ENCODE results near the gene MYO6. TPM values are rescaled to one million over a fixed set of nuclear protein-coding genes. Genes with fewer than 3 reads are reported as not detected.

The MYO6 gene
- total and polyA plus RNA-seq, 8 donors, result 14.6 to 80.4 (median 35.0) TPM

- 36 to 63% (median 50%) methylated on average over 2 of the region's 2 CpGs for WGBS, 5 donors
- no peak for DNase-seq
- intact Hi-C loops (cut with DNase I; ENCODE audit: low total_unique reads), result no loop called here
- Histone ChIP-seq H3K36me3 (peaks cover 0 to 47% (median 45%) of the 10 kb centered on the region in 4 donors), H3K9me3 (no peaks in the 10 kb centered on the region), H3K4me3 (no peak overlapping the region), H3K4me1 (no peaks in the 10 kb centered on the region), H3K27ac (no peak overlapping the region), H3K27me3 (no peaks in the 10 kb centered on the region)
- no peak for TF ChIP-seq POLR2AphosphoS5 (IDR thresholded peaks at IDR 0.05)
- no peak for TF ChIP-seq EP300 (IDR thresholded peaks at IDR 0.05)
- TF ChIP-seq CTCF (IDR thresholded peaks at IDR 0.05), result no peak
- TF ChIP-seq POLR2A (IDR thresholded peaks at IDR 0.05), result no peak
Measured at GRCh38 chr6:75884822-75885221, 135.8 kb downstream of the MYO6 start.

GRCh38 chr6:75892384-75892783, 143.3 kb downstream of the MYO6 start:
- intact Hi-C loops (cut with DNase I; ENCODE audit: low total_unique reads), result no loop called here
- TF ChIP-seq POLR2A (IDR thresholded peaks at IDR 0.05) (no peak), CTCF (IDR thresholded peaks at IDR 0.05) (no peak), POLR2AphosphoS5 (IDR thresholded peaks at IDR 0.05) (no peak), EP300 (IDR thresholded peaks at IDR 0.05) (no peak)
- Histone ChIP-seq H3K27me3 (no peaks in the 10 kb centered on the region), H3K27ac (no peak overlapping the region), H3K36me3 (peaks cover 0 to 68% (median 62%) of the 10 kb centered on the region in 4 donors), H3K9me3 (no peaks in the 10 kb centered on the region), H3K4me3 (no peak overlapping the region), H3K4me1 (peaks cover 0 to 11% (median 0%) of the 10 kb centered on the region in 4 donors)
- WGBS, 5 donors, result 92 to 97% (median 94%) methylated on average over 8 of the region's 8 CpGs
- DNase-seq, result no peak

GRCh38 chr6:75893058-75893775, 144.2 kb downstream of the MYO6 start:
- H3K9me3 ChIP-seq, result no peaks in the 10 kb centered on the region
- H3K27ac ChIP-seq, result no peak overlapping the region
- H3K36me3 ChIP-seq, result peaks cover 0 to 60% (median 56%) of the 10 kb centered on the region in 4 donors
- DNase-seq, result peak in 1 of 2 donors; percentile 82
- no peak for TF ChIP-seq POLR2A (IDR thresholded peaks at IDR 0.05)
- TF ChIP-seq CTCF (IDR thresholded peaks at IDR 0.05), result peak in 5 of 7 experiments; percentile 19 to 69 (median 50)
- H3K4me3 ChIP-seq, result no peak overlapping the region
- WGBS, 5 donors, result 15 to 22% (median 17%) methylated on average over 5 of the region's 5 CpGs
- H3K4me1 ChIP-seq, result peaks cover 0 to 11% (median 0%) of the 10 kb centered on the region in 4 donors
- intact Hi-C loops (cut with DNase I; ENCODE audit: low total_unique reads), result no loop called here
- H3K27me3 ChIP-seq, result no peaks in the 10 kb centered on the region

GRCh38 chr6:75893776-75894152, 144.7 kb downstream of the MYO6 start:
- intact Hi-C loops (cut with DNase I; ENCODE audit: low total_unique reads), result no loop called here
- 57 to 77% (median 65%) methylated on average over 2 of the region's 2 CpGs for WGBS, 5 donors
- H3K4me3 ChIP-seq, result no peak overlapping the region
- peaks cover 0 to 11% (median 0%) of the 10 kb centered on the region in 4 donors for H3K4me1 ChIP-seq
- no peak overlapping the region for H3K27ac ChIP-seq
- TF ChIP-seq CTCF (IDR thresholded peaks at IDR 0.05), result no peak
- TF ChIP-seq POLR2A (IDR thresholded peaks at IDR 0.05), result no peak
- no peak for TF ChIP-seq POLR2AphosphoS5 (IDR thresholded peaks at IDR 0.05)
- no peak for TF ChIP-seq EP300 (IDR thresholded peaks at IDR 0.05)
- DNase-seq, result no peak
- no peaks in the 10 kb centered on the region for H3K9me3 ChIP-seq
- H3K27me3 ChIP-seq, result no peaks in the 10 kb centered on the region
- peaks cover 0 to 64% (median 55%) of the 10 kb centered on the region in 4 donors for H3K36me3 ChIP-seq

Measured in stomach (tissue), 9 donors.